H9 (cell line): ENCODE data around the gene TSGA10IP. TPM values are rescaled to one million over a fixed set of nuclear protein-coding genes. Genes with fewer than 3 reads are reported as not detected.
A peak's percentile ranks its signal among the peaks of the same experiment; 100 is the strongest.

Experiments used
- DNase-seq: peaks from one replicate; pipeline ENCODE4 v3.0.0-alpha.2; 2017
- H2AFZ ChIP-seq: one replicate; pipeline ENCODE4 v1.6.1; 2013; ENCODE audit warnings: mild to moderate bottlenecking, low read length, control low read depth, moderate library complexity
- H2AK5ac ChIP-seq: 2 replicates; pipeline ENCODE4 v1.6.1; 2013; ENCODE audit warnings: low read length, control low read depth, mixed read lengths; ENCODE audit not compliant: insufficient read length
- H2BK120ac ChIP-seq: one replicate; pipeline ENCODE4 v1.6.1; 2013; ENCODE audit warnings: low read depth, mild to moderate bottlenecking, low read length, control low read depth, inconsistent platforms; ENCODE audit not compliant: poor library complexity, severe bottlenecking
- H2BK12ac ChIP-seq: 2 replicates; pipeline ENCODE4 v1.6.1; 2013; ENCODE audit warnings: low read length, control low read depth, mixed read lengths, low read depth; ENCODE audit not compliant: insufficient read length
- H2BK15ac ChIP-seq: 2 replicates; pipeline ENCODE4 v1.6.1; 2013; ENCODE audit warnings: low read depth, low read length, control low read depth
- H2BK20ac ChIP-seq: one replicate; pipeline ENCODE4 v1.6.1; 2013; ENCODE audit warnings: low read depth, mild to moderate bottlenecking, low read length, control low read depth, inconsistent platforms; ENCODE audit not compliant: poor library complexity, severe bottlenecking
- H2BK5ac ChIP-seq: 2 replicates; pipeline ENCODE4 v1.6.1; 2013; ENCODE audit warnings: low read length, control low read depth, mixed read lengths; ENCODE audit not compliant: insufficient read length
- H3K14ac ChIP-seq: 2 replicates; pipeline ENCODE4 v1.6.1; 2013; ENCODE audit warnings: low read length, control low read depth; ENCODE audit not compliant: insufficient read depth
- H3K18ac ChIP-seq: 2 replicates; pipeline ENCODE4 v1.6.1; 2013; ENCODE audit warnings: low read depth, mild to moderate bottlenecking, mixed read lengths, low read length, control low read depth; ENCODE audit not compliant: insufficient read length
- H3K23ac ChIP-seq: 2 replicates; pipeline ENCODE4 v1.6.1; 2013; ENCODE audit warnings: low read length, control low read depth, mixed read lengths, low read depth; ENCODE audit not compliant: insufficient read length
- H3K23me2 ChIP-seq: 2 replicates; pipeline ENCODE4 v1.6.1; 2013; ENCODE audit warnings: low read depth, mild to moderate bottlenecking, mixed read lengths, low read length, control low read depth; ENCODE audit not compliant: insufficient read length, poor library complexity, severe bottlenecking
- H3K27ac ChIP-seq: 2 replicates; pipeline ENCODE4 v1.5.1; 2013; ENCODE audit warnings: low read length, control low read depth, mixed read lengths, low read depth; ENCODE audit not compliant: insufficient read length
- H3K27me3 ChIP-seq: 2 replicates; pipeline ENCODE4 v1.6.1; 2013; ENCODE audit warnings: low read length, control low read depth, inconsistent platforms; ENCODE audit not compliant: insufficient read depth
- H3K4ac ChIP-seq: 2 replicates; pipeline ENCODE4 v1.6.1; 2013; ENCODE audit warnings: low read depth, mild to moderate bottlenecking, control low read depth, inconsistent platforms, low read length, moderate library complexity
- H3K4me1 ChIP-seq: 2 replicates; pipeline ENCODE4 v1.6.1; 2013; ENCODE audit warnings: low read length, control low read depth, inconsistent platforms; ENCODE audit not compliant: insufficient read depth
- H3K4me2 ChIP-seq: 2 replicates; pipeline ENCODE4 v1.6.1; 2013; ENCODE audit warnings: low read length, control low read depth, mixed read lengths; ENCODE audit not compliant: insufficient read length, insufficient read depth
- H3K56ac ChIP-seq: 2 replicates; pipeline ENCODE4 v1.6.1; 2013; ENCODE audit warnings: low read depth, mild to moderate bottlenecking, mixed read lengths, low read length, control low read depth; ENCODE audit not compliant: insufficient read length
- H3K79me1 ChIP-seq: 2 replicates; pipeline ENCODE4 v1.6.1; 2013; ENCODE audit warnings: low read depth, mild to moderate bottlenecking, moderate library complexity, low read length, control low read depth, inconsistent platforms; ENCODE audit not compliant: insufficient read depth, poor library complexity, severe bottlenecking
- H3K79me2 ChIP-seq: 2 replicates; pipeline ENCODE4 v1.6.1; 2013; ENCODE audit warnings: low read length, control low read depth, inconsistent platforms; ENCODE audit not compliant: insufficient read depth
- H3K9ac ChIP-seq: 2 replicates; pipeline ENCODE4 v1.6.1; 2013; ENCODE audit warnings: low read length, control low read depth, mixed read lengths; ENCODE audit not compliant: insufficient read length; ENCODE audit errors: extremely low read depth
- H3K9me3 ChIP-seq: one replicate; pipeline ENCODE4 v1.6.1; 2013; ENCODE audit warnings: low read depth, low read length, inconsistent platforms; ENCODE audit not compliant: control insufficient read depth
- H3T11ph ChIP-seq: one replicate; pipeline ENCODE4 v1.6.1; 2013; ENCODE audit warnings: mild to moderate bottlenecking, low read length, control low read depth, inconsistent platforms
- H4K20me1 ChIP-seq: one replicate; pipeline ENCODE4 v1.6.1; 2013; ENCODE audit not compliant: control insufficient read depth, insufficient read length, insufficient read depth
- H4K5ac ChIP-seq: 2 replicates; pipeline ENCODE4 v1.6.1; 2013; ENCODE audit warnings: low read depth, mild to moderate bottlenecking, mixed read lengths, low read length, control low read depth; ENCODE audit not compliant: insufficient read length
- H4K8ac ChIP-seq: replicated peaks from 2 replicates; pipeline ENCODE4 v1.6.1; 2013; ENCODE audit warnings: low read length, control low read depth, mixed read lengths, low read depth; ENCODE audit not compliant: insufficient read length
- H4K91ac ChIP-seq: 2 replicates; pipeline ENCODE4 v1.6.1; 2013; ENCODE audit warnings: low read depth, mild to moderate bottlenecking, moderate library complexity, mixed read lengths, low read length, control low read depth; ENCODE audit not compliant: insufficient read length
- H3K27ac Mint-ChIP-seq, 3 experiments: 2 replicates in 2 of 3; 3 replicates in 1 of 3; pipeline ENCODE4 v1.8.0; 2020 to 2021; ENCODE audit warnings: mixed read lengths in 3 of 3, mild to moderate bottlenecking in 1 of 3, moderate library complexity in 1 of 3
- H3K27me3 Mint-ChIP-seq: 2 replicates; pipeline ENCODE4 v1.8.0; 2021; ENCODE audit warnings: low read depth, mild to moderate bottlenecking, moderate library complexity, mixed read lengths
- H3K36me3 Mint-ChIP-seq, 3 experiments: 2 replicates in 2 of 3; 3 replicates in 1 of 3; pipeline ENCODE4 v1.8.0; 2020 to 2021; ENCODE audit warnings: low read depth in 3 of 3, mixed read lengths in 3 of 3; ENCODE audit not compliant: insufficient read depth in 1 of 3
- H3K4me1 Mint-ChIP-seq, 2 experiments: 2 replicates each; pipeline ENCODE4 v1.8.0; 2020; ENCODE audit warnings: mixed read lengths in 2 of 2
- H3K4me3 Mint-ChIP-seq, 2 experiments: 2 replicates in 1 of 2; 3 replicates in 1 of 2; pipeline ENCODE4 v1.8.0; 2020 to 2021; ENCODE audit warnings: mild to moderate bottlenecking in 2 of 2, mixed read lengths in 2 of 2, moderate library complexity in 1 of 2
- H3K9me3 Mint-ChIP-seq, 2 experiments: 2 replicates in 1 of 2; 3 replicates in 1 of 2; pipeline ENCODE4 v1.8.0; 2020; ENCODE audit warnings: mild to moderate bottlenecking in 2 of 2, mixed read lengths in 2 of 2, moderate library complexity in 1 of 2
- WGBS: extraction: QIAGEN DNeasy Blood & Tissue Kit; methylation state at CpG from one replicate; pipeline ENCODE4 v1.1.7; 2013; ENCODE audit warnings: missing lambda C conversion rate, low lambda C conversion rate, mixed read lengths; ENCODE audit not compliant: insufficient read length; ENCODE audit errors: extremely low coverage; 5-methylcytosine and 5-hydroxymethylcytosine counted together
- total RNA-seq: library from RNA; stranded (reverse); gene quantifications from 2 replicates; pipeline ENCODE4 v1.2.1, GENCODE V29; 2021
- TF ChIP-seq, protein P1 (sequence below): fragments of 200-600 bp; sonication (generic); conservative IDR thresholded peaks from 3 replicates; pipeline ENCODE4 v1.8.0; 2021; ENCODE audit warnings: antibody characterized with exemption, mild to moderate bottlenecking

Gene TSGA10IP
- total RNA-seq, 1 experiment from 2014 or later, result 2.2 TPM

DNA sequence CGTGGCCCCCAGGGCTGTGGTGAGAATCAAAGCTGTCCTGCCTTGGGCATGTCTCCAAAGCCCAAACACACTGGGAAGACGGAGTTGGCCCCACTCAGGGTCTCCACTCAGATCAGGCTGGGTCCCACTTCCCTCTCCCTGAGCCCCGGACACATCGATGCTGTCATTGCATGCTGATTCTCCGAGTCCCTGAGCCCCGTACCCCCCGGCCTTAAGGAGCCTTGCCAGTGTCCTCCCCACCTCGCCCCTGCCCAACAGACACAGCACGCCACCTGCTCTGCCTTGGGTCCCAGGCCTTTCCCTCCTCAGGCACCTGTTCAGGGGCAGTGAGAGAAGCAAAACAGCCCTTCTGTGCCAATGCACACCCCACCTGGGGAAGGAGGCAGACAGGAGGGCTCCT is 42.1 kb downstream of the TSGA10IP start:
- no CpG with 5 or more reads among the region's 9 CpGs for WGBS
- H3K23me2 ChIP-seq, result no peaks in the 10 kb centered on the region
- no peak overlapping the region for H2BK15ac ChIP-seq
- H2AK5ac ChIP-seq, result no peak overlapping the region
- H4K5ac ChIP-seq, result no peak overlapping the region
- Mint-ChIP-seq H3K36me3 (peaks cover 0 to 7% (median 0%) of the 10 kb centered on the region in 3 experiments; a peak in 2 of 7 replicates), H3K4me1 (peaks cover 0 to 2% of the 10 kb centered on the region in 2 experiments; a peak in 1 of 4 replicates), H3K4me3 (no peak overlapping the region), H3K27me3 (no peaks in the 10 kb centered on the region; the same call in 1 of the 2 replicates), H3K27ac (peak overlapping the region in 1 of 3 experiments; percentile 44; a peak in 1 of 7 replicates), H3K9me3 (no peaks in the 10 kb centered on the region)
- TF ChIP-seq, protein P1, sequence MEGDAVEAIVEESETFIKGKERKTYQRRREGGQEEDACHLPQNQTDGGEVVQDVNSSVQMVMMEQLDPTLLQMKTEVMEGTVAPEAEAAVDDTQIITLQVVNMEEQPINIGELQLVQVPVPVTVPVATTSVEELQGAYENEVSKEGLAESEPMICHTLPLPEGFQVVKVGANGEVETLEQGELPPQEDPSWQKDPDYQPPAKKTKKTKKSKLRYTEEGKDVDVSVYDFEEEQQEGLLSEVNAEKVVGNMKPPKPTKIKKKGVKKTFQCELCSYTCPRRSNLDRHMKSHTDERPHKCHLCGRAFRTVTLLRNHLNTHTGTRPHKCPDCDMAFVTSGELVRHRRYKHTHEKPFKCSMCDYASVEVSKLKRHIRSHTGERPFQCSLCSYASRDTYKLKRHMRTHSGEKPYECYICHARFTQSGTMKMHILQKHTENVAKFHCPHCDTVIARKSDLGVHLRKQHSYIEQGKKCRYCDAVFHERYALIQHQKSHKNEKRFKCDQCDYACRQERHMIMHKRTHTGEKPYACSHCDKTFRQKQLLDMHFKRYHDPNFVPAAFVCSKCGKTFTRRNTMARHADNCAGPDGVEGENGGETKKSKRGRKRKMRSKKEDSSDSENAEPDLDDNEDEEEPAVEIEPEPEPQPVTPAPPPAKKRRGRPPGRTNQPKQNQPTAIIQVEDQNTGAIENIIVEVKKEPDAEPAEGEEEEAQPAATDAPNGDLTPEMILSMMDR, result no peak
- H3K27me3 ChIP-seq, result no peaks in the 10 kb centered on the region
- H3K23ac ChIP-seq, result no peak overlapping the region
- no peak overlapping the region for H2BK20ac ChIP-seq
- H3T11ph ChIP-seq, result no peak overlapping the region
- no peak overlapping the region for H3K27ac ChIP-seq
- no peak overlapping the region for H4K91ac ChIP-seq
- DNase-seq, result no peak
- H3K18ac ChIP-seq, result no peak overlapping the region
- H3K4ac ChIP-seq, result no peak overlapping the region; the same call in 1 of the 2 replicates
- no peak overlapping the region for H3K4me2 ChIP-seq
- H2AFZ ChIP-seq, result no peak overlapping the region
- H3K9ac ChIP-seq, result no peak overlapping the region
- no peaks in the 10 kb centered on the region for H4K20me1 ChIP-seq
- H3K56ac ChIP-seq, result no peak overlapping the region
- H2BK5ac ChIP-seq, result no peak overlapping the region
- no peak overlapping the region for H4K8ac ChIP-seq
- H3K79me1 ChIP-seq, result no peaks in the 10 kb centered on the region
- no peaks in the 10 kb centered on the region for H3K9me3 ChIP-seq
- no peak overlapping the region for H3K14ac ChIP-seq
- H3K4me1 ChIP-seq, result no peaks in the 10 kb centered on the region
- no peak overlapping the region for H2BK120ac ChIP-seq
- H3K79me2 ChIP-seq, result no peaks in the 10 kb centered on the region
- H2BK12ac ChIP-seq, result no peak overlapping the region
